Thyroid gland (tissue), 4 donors: Measurements from ENCODE around the gene PHKG1. TPM values are rescaled to one million over a fixed set of nuclear protein-coding genes. Genes with fewer than 3 reads are reported as not detected.
"Not testable (repeated sequence)": the region's sequence is repeated elsewhere in the genome, so short reads cannot be mapped to it uniquely, and the experiment has no call there.

ENCODE experiments used
- DNase-seq, 2 donors: peaks; one replicate each; pipeline ENCODE4 v3.0.0-alpha.2; 2019
- H3K27ac ChIP-seq, 3 donors: fragments of 200-600 bp; sonication (generic); 1 replicate in 2 of 3; 2 replicates in 1 of 3; pipeline ENCODE4 v1.5.1; 2016 to 2019; ENCODE audit warnings: mild to moderate bottlenecking in 1 of 3, moderate library complexity in 1 of 3
- H3K27me3 ChIP-seq: fragments of 200-600 bp; sonication (generic); one replicate; pipeline ENCODE4 v1.5.1; 2019
- H3K36me3 ChIP-seq, 2 donors: fragments of 200-600 bp; sonication (generic); one replicate each; pipeline ENCODE4 v1.5.1; 2016 to 2019
- H3K4me1 ChIP-seq, 2 donors: fragments of 200-600 bp; sonication (generic); one replicate each; pipeline ENCODE4 v1.5.1; 2017 to 2019
- H3K4me3 ChIP-seq, 3 donors: fragments of 200-600 bp; sonication (generic); replicated peaks in 1 of 3; 1 replicate in 2 of 3; 2 replicates in 1 of 3; pipeline ENCODE4 v1.5.1; 2016; ENCODE audit warnings: mild to moderate bottlenecking in 1 of 3
- H3K9me3 ChIP-seq: fragments of 200-600 bp; sonication (generic); one replicate; pipeline ENCODE4 v1.5.1; 2017
- POLR2A ChIP-seq, 2 donors: fragments of 450-650 bp; IDR thresholded peaks; one replicate each; pipeline ENCODE4 v1.6.1; 2017; ENCODE audit warnings: antibody characterized with exemption in 2 of 2, mild to moderate bottlenecking in 2 of 2, moderate library complexity in 1 of 2
- WGBS, 2 donors: methylation state at CpG; one replicate each; pipeline ENCODE4 v1.1.5; 2017; 5-methylcytosine and 5-hydroxymethylcytosine counted together
- intact Hi-C: fragments of 100-400 bp; cut with DNase I; formaldehyde crosslinking; loops from one replicate; pipeline ENCODE4 v1.15.1; 2023
- total RNA-seq, 4 donors: library from RNA; depleted of rRNA; stranded (reverse); fragments of >200 nt; gene quantifications; one replicate each; pipeline ENCODE4 v1.2.3, GENCODE V29; 2016
- TF ChIP-seq, protein P1 (sequence below), 6 experiments: fragments of 200-600 bp in 3 of 6; fragments of 450-650 bp in 3 of 6; sonication (generic) in 3 of 6; IDR thresholded peaks; one replicate each; pipeline ENCODE4 v1.5.1; 2016 to 2019; ENCODE audit warnings: antibody characterized with exemption in 6 of 6, mild to moderate bottlenecking in 2 of 6, inconsistent platforms in 1 of 6, moderate library complexity in 1 of 6

Gene PHKG1
- total RNA-seq, 4 donors from 2014 or later, result 0.78 to 3.5 (median 1.8) TPM

GRCh38 chr7:56121440-56121839 lies 28.7 kb upstream of the PHKG1 start:
- no peaks in the 10 kb centered on the region for H3K27me3 ChIP-seq
- intact Hi-C loops, result no loop called here
- peaks cover 4 to 14% of the 10 kb centered on the region in 2 donors for H3K4me1 ChIP-seq
- no peaks in the 10 kb centered on the region for H3K36me3 ChIP-seq
- H3K4me3 ChIP-seq, result no peak overlapping the region
- no peak for DNase-seq
- H3K9me3 ChIP-seq, result no peaks in the 10 kb centered on the region
- H3K27ac ChIP-seq, result no peak overlapping the region
- TF ChIP-seq POLR2A (IDR thresholded peaks at IDR 0.05), result no peak
- TF ChIP-seq, protein P1, sequence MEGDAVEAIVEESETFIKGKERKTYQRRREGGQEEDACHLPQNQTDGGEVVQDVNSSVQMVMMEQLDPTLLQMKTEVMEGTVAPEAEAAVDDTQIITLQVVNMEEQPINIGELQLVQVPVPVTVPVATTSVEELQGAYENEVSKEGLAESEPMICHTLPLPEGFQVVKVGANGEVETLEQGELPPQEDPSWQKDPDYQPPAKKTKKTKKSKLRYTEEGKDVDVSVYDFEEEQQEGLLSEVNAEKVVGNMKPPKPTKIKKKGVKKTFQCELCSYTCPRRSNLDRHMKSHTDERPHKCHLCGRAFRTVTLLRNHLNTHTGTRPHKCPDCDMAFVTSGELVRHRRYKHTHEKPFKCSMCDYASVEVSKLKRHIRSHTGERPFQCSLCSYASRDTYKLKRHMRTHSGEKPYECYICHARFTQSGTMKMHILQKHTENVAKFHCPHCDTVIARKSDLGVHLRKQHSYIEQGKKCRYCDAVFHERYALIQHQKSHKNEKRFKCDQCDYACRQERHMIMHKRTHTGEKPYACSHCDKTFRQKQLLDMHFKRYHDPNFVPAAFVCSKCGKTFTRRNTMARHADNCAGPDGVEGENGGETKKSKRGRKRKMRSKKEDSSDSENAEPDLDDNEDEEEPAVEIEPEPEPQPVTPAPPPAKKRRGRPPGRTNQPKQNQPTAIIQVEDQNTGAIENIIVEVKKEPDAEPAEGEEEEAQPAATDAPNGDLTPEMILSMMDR (IDR thresholded peaks at IDR 0.05), result no peak
- WGBS, 2 donors, result 90 to 91% methylated on average over 6 of the region's 6 CpGs

GRCh38 chr7:56115852-56116538 lies 23.2 kb upstream of the PHKG1 start, which contains the start of gene NUPR2:
Gene NUPR2, minus strand, starts transcription at chr7:56116417. Its CDS starts 103 bp downstream, at chr7:56116314.
- peak in 1 of 2 donors; percentile 58 for TF ChIP-seq POLR2A (IDR thresholded peaks at IDR 0.05)
- TF ChIP-seq, protein P1 (IDR thresholded peaks at IDR 0.05), result peak in 1 of 6 experiments; percentile 7
- WGBS, 2 donors, result 4 to 13% methylated on average over 9 to 12 of the region's 65 CpGs
- intact Hi-C loops, result no loop called here

DNA sequence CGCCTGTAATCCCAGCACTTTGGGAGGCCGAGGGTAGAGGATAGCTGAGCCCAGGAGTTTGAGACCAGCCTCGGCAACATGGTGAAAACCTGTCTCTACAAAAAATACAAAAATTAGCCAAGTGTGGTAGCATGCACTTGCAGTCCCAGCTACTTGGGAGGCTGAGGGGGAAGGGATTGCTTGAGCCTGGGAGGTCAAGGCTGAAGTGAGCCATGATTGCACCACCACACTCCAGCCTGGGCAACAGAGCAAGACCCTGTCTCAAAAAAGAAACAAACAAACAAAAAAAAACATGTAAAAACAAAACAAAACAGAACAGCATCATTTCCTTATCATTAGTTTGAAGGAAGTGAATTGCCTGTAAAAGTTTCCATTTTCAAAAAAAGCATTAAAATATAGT lies 19.5 kb upstream of the PHKG1 start:
- H3K4me1 ChIP-seq, DNase-seq, H3K27ac ChIP-seq, H3K9me3 ChIP-seq, H3K27me3 ChIP-seq, H3K36me3 ChIP-seq, intact Hi-C loops, H3K4me3 ChIP-seq: not testable (repeated sequence)
- 87 to 94% methylated on average over 3 of the region's 3 CpGs for WGBS, 2 donors

More at GRCh38 chr7:56115852-56116538, 23.2 kb upstream of the PHKG1 start, which contains the start of gene NUPR2:
- Histone ChIP-seq H3K4me1 (no peaks in the 10 kb centered on the region), H3K27ac (peak within 1 kb of the TSS; percentile 36 to 67 (median 55)), H3K27me3 (no peaks in the 10 kb centered on the region), H3K9me3 (no peaks in the 10 kb centered on the region), H3K4me3 (peak within 1 kb of the TSS; percentile 9 to 51 (median 36)), H3K36me3 (no peaks in the 10 kb centered on the region)
- peak; percentile 72 to 79 for DNase-seq

- H3K9me3 ChIP-seq, result no peaks in the 10 kb centered on the region
- H3K4me3 ChIP-seq, result no peak overlapping the region
- intact Hi-C loops, result no loop called here
- peaks cover 0 to under 1% of the 10 kb centered on the region in 2 donors for H3K4me1 ChIP-seq
- H3K27me3 ChIP-seq, result no peaks in the 10 kb centered on the region
- DNase-seq, result no peak
- TF ChIP-seq, protein P1 (IDR thresholded peaks at IDR 0.05), result no peak
- no peak for TF ChIP-seq POLR2A (IDR thresholded peaks at IDR 0.05)
- WGBS, 2 donors, result 81 to 100% methylated on average over 1 of the region's 1 CpG
- H3K27ac ChIP-seq, result no peak overlapping the region
- no peaks in the 10 kb centered on the region for H3K36me3 ChIP-seq
Observed at GRCh38 chr7:56110611-56111010, 17.9 kb upstream of the PHKG1 start.

DNA sequence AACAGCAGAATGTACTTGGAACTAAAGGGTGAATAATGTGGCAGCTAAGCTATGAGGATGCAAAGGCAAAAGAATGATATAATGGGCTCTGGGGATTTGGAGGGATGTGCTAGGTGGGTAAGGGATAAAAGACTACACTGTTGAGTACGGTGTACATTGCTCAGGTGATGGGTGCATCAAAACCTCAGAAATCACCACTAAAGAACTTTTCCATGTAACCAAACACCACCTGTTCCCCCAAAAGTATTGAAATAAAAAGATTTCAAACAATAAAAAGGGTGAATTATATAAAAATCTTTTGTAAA lies 15.2 kb upstream of the PHKG1 start:
- intact Hi-C loops, result no loop called here
- no peaks in the 10 kb centered on the region for H3K9me3 ChIP-seq

More for the DNA sequence above, 15.2 kb upstream of the PHKG1 start:
- no peak overlapping the region for H3K4me3 ChIP-seq
- peaks cover 8 to 10% of the 10 kb centered on the region in 2 donors for H3K4me1 ChIP-seq
- DNase-seq, result no peak
- WGBS, 2 donors, result 96 to 97% methylated on average over 1 of the region's 1 CpG
- peaks cover 13 to 14% of the 10 kb centered on the region in 2 donors for H3K36me3 ChIP-seq
- TF ChIP-seq POLR2A (IDR thresholded peaks at IDR 0.05), result no peak
- TF ChIP-seq, protein P1 (IDR thresholded peaks at IDR 0.05), result no peak
- H3K27ac ChIP-seq, result no peak overlapping the region
- H3K27me3 ChIP-seq, result no peaks in the 10 kb centered on the region
